RPMI8226 (cell line): ENCODE data around the gene CAVIN2.

Experiments used
- DNase-seq: peaks from one replicate; pipeline ENCODE4 v3.0.0-alpha.2; 2015

The CAVIN2 gene

DNA sequence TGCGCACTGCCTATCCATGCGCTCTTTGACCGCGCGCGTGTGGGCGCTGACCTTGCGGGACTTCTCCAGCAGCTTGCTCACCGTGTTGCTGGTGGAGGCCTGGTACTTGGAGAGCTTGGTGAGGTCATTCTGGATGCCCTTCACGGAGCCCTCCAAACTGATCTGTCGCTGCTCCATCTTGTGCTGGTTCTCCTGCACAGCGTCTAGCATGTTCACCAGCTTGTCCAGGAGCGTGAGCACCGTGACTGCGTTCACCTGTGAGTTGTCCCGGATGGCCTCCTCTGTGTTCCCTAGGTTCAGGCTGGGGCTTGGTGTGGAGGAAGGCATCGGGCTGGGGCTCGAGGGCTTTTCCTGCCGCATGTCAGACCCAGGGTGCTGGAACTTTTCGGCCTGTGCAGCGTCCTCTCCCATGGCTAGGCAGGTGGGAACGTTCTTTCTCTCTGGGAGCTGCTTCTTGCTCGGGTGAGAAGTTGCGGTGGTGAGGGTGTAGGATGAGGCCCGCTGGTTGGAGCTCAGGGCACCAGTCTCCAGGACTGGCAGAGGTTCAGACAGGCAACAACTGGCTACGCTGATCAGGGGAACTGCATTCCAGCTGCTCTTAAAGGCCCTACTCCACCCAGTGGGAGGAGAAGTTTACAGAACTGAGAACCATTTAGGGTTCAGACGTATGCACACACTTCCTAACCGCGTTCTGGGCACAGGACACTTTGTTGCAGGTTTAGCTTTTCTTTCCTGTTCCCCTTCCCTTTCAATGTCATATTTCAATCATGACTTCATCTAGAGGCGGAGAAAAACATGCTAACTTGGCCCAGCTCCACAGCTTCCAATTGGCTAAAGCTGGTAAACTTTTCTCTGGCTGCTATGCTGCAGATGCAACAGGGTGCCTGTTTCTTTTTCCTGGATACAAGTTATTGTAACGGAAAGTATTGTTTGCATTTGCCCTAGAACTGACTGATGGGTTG is at the start of gene CAVIN2:
TSS of gene CAVIN2 (minus strand) at position 574 of the 962 bp plus-strand sequence. CDS start at position 411, 163 bp downstream.
- DNase-seq: peak; percentile 19

GRCh38 chr2:191895743-191896142 is 48.9 kb upstream of the CAVIN2 start:
- DNase-seq: no peak

- no peak for DNase-seq
Observed at GRCh38 chr2:191895195-191895594, 48.3 kb upstream of the CAVIN2 start.

GRCh38 chr2:191894681-191895147 is 47.8 kb upstream of the CAVIN2 start:
- DNase-seq: no peak

GRCh38 chr2:191892391-191892790 is 45.5 kb upstream of the CAVIN2 start:
- no peak for DNase-seq

GRCh38 chr2:191891656-191892055 is 44.8 kb upstream of the CAVIN2 start:
- no peak for DNase-seq

GRCh38 chr2:191889931-191890330 is 43.0 kb upstream of the CAVIN2 start:
- DNase-seq: no peak

DNA sequence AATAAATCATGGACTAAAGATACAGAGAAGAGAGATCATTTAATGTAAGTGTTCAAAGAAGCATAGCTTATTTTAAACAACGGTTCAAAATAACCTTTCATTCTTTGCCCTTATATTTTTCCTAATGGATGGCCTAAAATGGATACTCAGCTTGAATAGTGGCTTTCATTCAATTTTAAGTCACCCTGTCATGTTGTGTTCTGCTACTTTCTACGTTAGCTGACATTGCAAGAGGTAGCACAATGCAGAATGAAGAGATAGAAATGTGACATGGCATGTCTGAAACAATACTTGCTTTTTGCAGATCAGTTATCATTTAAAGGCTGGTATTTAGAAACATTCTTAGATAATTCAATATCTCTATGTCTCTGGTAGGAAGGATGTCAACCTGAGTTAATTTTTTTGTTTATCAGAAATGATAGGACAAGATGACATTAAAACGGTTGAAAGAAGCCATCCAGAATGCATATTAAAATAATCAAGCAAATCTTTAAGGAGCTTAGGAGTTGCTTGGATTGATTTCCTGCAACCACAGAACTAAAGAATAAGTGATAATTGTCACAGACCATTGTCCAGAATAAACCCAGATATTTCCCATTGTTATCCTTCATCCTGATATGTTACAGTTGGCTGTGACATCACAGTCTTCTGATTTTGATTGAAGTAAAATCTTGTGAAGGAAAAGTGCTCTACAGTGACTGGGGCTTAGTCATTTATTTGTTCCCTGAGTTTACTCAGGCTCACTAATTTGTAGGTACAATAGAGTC is 41.7 kb upstream of the CAVIN2 start:
- DNase-seq: no peak

DNA sequence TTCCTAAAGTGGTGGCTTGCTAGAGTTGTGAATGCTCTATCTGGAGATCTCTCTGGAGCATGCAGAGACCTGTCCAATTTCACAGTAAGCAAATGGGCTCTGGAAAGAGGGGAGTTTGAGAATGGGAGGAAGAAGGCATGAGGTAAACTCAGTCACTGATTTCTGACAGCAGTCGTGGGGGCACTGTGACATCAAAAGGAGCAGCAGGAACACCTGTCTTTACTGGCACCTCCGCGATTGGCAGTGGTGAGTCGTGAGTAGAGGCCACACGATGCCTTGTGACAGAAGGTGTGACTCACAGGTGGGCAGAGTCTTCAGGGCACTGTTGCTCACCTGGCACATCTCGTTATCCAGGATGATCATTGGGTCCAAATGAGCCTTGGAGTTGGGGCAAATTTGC is 38.8 kb upstream of the CAVIN2 start:
- no peak for DNase-seq

DNA sequence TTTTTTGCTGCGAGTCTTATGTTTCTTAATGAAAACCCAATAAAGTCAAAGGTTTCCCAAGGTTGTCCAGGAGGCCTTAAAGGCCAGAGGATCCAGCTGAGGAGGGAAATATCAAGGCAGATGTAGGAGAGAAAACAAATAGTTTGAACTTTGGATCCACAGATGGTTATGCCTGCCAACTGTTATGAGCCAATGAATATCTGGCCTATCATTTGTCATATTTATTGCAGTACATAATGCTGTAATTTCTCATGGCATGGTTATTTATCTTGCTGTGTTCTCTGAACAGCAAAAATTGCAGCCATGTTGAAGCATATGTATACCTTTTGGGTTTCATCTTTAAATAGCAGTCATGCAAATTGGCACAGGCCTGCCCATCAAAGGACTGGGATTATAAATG is 38.2 kb upstream of the CAVIN2 start:
- no peak for DNase-seq

GRCh38 chr2:191881982-191882816 is 35.3 kb upstream of the CAVIN2 start:
- DNase-seq: no peak

DNA sequence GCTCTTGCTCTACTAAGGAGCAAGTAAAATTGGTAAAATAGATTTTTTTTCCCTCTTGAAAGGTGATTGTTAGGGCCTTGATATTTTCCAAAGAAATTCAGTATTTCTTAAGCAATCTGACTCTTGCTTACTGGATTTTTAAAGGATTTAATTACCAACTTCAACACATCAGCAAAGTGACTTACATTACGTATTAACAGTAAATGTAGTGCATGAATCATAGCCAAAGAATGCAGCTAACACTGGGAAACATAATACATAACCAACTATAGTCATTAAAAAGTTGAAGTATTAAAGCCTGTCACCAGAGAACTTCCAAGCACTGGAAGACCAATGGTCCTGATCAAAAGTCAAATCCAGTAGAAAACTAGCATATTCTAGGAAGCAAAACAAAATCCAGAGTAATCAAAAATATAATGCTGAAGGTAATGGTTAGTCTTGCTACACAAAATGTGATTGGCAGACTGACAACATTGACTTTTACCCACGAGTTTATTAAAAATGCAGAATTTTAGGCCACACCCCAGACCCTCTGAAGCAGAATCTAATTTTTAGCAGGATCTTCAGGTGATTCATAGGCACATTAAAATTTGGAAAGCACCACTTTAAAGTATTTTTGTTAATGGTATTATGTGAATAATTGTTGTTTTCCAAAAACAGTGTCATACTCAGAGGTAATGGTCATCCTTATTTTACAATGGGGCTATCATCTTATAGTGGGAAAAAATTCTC is 31.8 kb upstream of the CAVIN2 start:
- DNase-seq: no peak

GRCh38 chr2:191877875-191878274 is 31.0 kb upstream of the CAVIN2 start:
- DNase-seq: no peak

GRCh38 chr2:191875859-191876258 is 29.0 kb upstream of the CAVIN2 start:
- no peak for DNase-seq

- no peak for DNase-seq
Observed at GRCh38 chr2:191870744-191871143, 23.9 kb upstream of the CAVIN2 start.

DNA sequence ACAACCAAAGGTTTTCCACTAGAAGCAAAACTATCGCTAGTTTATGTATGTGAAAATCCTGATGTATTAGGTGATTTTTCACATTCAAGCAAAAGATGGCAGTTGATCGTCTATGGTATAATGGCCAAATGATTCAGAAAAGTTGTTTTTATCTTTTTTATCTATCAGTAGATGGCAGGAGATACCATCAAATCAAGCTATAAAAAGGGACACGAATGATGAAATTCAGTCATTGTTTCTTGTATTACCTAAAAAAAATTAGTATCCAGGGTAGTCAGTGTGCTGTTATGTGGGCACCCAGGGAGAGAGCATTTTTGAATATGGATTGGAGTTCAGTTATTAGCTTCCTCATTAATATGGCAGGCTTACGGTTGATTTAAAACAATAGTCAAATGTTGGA is 22.9 kb upstream of the CAVIN2 start:
- DNase-seq: no peak

- peak; percentile 19 for DNase-seq
Observed at GRCh38 chr2:191869178-191869577, 22.3 kb upstream of the CAVIN2 start.

DNA sequence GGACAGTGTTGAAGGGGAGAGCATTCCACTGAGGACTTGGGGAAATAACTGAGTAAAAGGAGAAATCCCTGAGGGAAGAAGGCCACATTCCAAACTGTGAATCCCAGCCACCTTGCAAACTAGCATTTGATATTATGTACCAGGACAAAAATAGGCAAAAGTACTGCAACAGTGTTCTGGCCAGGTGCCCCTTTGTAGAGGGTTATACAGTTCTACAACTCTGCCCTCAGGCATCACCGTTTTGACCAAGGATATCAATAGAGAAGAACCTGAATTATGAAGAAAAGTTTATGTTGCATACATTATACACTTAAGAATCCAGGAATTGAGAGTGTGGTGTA is 20.6 kb upstream of the CAVIN2 start:
- DNase-seq: no peak

DNA sequence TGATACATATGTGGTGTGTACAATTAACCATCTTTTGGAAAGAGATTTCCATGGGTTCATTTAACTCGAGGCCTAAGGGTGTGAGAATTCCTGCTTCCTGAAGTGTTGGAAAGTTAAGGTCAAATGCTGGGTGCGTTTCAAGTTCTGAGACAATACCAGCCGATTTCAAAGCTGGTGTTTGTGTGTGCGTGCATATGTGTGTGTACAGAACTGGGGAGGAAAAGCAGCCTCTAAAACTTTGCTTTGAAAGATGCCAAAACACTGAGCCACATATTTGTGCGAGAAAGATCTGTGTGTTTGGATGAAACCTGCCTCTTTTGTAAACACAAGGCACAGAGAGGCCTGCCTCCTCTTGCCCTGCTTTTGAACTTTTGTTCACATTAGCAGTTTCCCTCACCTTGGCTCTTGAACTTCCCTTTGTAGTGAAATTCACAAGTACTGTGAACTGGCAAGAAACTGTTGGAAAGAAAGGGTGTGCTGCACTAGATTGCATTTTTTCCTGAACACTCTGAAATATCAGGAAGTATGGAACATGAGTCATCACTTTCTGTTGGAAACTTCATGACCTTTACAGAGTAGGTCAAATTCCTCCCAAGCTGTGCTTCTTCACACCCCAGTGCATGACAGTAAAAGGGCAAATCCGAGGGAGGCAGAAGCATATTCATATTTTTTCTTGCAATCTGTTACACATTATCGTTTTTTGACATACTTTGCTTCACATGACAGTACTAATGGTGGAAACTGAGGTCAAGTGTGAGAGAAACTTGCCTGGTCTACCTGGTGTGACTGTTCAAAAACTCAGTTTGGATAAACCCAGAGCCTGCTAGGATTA is 20.0 kb upstream of the CAVIN2 start:
- no peak for DNase-seq

DNA sequence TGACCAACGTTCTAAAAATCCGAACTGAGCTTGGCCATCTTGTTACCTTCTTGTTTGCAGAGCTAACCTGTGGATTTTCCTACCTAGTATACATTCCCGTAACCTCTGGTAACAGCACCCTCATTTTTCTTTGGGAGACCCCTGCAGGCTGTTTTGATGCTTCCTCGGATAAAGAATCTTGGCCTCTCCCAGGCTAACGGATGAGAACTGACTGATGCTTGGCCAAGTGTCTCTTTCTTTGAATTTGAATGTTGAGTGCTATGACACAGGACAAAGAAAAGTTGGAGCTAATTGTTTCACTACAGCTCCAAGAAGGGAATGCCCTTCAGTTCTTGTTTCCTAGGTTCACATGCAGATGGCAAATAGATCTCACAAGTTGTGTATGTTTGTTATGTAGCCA is 19.3 kb upstream of the CAVIN2 start:
- DNase-seq: no peak

DNA sequence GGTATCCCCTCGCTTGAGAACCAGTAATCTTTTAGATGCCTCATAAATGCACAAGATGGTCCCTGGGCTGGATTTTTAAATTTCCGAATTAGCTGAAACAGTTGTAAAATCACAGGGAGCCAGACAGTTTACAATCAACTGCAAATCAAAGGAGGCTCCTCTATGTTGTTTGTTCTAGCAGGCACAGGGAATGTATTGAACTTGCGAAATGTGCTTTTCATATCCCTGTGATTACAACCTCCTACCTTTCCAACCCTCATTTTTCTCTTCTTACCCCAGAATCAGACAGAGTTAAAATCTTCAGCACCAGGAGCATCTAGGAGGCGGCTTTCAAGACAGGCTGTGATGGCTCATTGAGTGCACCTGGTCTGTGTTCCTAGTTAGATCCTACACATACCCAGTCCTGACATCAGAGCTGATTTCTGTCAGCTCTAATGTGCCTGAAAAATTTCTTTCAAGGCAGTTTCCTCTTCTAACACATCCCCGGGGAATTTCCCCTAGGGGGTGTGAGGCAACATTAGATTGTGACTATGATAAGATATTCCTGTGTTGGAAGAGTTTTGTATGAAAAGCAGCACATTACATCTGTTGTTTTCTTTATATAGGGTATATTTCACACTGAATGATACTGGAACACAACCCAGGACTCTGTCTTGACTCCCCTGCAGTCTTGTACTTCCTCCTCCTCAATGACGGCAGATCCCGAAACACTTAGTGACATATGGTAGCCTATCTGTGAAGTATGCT is 17.9 kb upstream of the CAVIN2 start:
- DNase-seq: no peak
